ENCODE results near the gene OBI1.

Gene OBI1

DNA sequence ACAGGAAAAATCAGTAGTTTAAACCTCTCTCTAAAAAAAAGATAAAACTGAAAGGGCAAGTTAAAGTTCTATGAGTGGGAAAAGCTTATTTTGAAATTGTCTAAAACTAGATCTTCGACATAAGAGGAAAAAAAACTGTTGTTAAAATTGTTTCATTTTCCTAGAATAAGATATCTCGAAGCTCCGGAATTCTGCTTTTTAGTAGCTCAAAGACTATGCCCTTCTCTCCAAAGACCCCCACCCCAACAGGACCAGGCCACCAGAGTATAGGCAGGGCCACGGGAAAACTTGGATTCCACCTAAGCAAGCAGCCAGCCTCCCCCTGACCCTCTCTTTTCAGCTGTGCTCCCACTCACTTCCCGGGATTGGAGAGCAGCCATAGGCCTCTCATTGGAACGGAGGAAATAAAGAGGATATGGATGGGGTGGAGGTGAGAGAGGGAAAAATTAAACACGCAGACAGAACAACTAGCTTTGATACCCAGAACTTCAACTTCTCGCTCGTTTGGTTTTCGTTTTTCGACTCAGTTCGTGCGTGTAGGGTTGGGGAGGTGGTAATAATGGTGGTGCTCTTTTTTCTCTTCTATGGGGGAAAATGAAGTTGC, 58.6 kb downstream of the OBI1 start:
- TF ChIP-seq CTCF (IDR thresholded peaks at IDR 0.05; ENCODE audit: low read depth, low read length, missing control alignments) = no peak
- H3K4me3 ChIP-seq (ENCODE audit: low read depth, low read length) = no peak overlapping the region
- DNase-seq (ENCODE audit: low read depth) = no peak

DNA sequence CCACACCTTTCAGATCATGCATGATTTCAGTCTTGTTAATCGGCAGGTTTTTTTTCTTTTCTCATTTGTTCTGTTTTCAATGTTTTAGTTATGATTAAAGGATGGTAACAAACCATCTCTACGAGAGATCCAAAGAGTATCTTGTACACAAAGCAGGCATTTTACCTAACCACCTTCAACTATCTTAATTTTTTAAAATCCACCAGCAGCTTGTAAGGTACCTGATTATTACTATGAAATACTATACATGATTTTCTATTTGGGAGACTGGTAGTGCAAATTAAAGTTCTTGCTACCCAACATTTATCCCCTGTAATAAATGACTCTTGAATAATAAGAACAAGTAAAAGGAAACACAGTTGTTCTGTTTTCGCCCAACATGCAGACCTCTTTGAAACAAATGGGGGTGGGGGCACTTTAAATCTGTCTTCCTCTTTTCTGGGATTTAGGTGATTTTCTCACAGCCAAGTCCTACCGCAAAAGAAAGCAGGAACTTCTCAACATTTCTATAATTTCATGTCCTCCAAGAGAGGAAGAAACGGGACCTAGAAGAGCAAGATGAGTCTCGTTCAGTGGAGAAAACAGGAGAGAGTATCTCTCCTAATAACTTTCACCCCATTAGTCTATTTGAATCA, 59.2 kb downstream of the OBI1 start:
- no peak overlapping the region for H3K4me3 ChIP-seq (ENCODE audit: low read depth, low read length)
- no peak for TF ChIP-seq CTCF (IDR thresholded peaks at IDR 0.05; ENCODE audit: low read depth, low read length, missing control alignments)
- DNase-seq (ENCODE audit: low read depth) = no peak

- no peak for DNase-seq (ENCODE audit: low read depth)
- no peak for TF ChIP-seq CTCF (IDR thresholded peaks at IDR 0.05; ENCODE audit: low read depth, low read length, missing control alignments)
- no peak overlapping the region for H3K4me3 ChIP-seq (ENCODE audit: low read depth, low read length)
These were observed 59.9 kb downstream of the OBI1 start for GRCh38 chr13:78598966-78599644.

DNA sequence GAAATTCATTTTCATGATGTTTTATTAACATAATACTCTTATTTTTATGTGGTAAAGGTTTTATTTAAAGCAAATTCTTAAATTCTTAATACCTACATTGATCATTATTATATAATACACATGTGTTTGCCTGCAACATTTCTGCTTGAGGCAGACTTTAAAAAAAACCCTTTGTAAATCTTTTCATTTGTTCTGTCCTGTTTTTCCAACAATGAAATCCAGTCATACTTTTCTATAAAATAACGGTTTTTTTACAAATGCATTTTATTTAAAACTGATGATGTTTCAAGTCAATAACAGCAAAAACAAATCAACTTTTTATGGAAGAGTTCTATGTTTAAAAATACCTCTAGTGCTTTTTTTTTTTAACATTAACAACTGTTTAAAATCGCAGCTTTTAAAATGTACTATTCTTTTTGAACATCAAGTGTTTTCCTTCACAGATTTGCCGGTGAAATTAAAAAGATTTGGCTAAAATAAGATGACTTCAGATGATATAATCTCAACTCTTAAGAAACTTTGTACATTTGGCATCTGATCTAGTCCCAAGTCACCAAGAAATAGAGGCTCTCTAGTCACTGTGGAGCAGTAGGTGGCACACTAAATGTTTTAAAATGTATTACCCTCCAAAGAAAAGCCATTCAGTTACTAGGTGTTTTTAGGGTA, 60.7 kb downstream of the OBI1 start:
- no peak for DNase-seq (ENCODE audit: low read depth)

DNA sequence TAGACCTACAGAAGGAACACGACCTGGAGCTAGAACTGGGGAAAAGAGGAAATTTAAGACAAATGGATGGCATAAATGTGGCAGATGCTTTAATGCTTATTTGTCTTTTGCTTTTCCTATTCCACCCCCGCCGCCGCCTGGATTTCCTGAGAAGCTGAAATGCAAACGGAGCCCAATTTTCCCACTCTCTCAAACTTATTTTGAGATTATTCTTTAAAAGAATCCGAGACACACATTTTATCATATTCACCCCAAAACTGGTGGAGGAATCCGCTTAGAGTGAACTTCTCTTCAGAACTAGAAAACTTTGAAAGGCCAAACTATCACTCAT, 61.4 kb downstream of the OBI1 start:
- H3K4me3 ChIP-seq (ENCODE audit: low read depth, low read length) = no peak overlapping the region
- no peak for DNase-seq (ENCODE audit: low read depth)
- no peak for TF ChIP-seq CTCF (IDR thresholded peaks at IDR 0.05; ENCODE audit: low read depth, low read length, missing control alignments)

More for the DNA sequence above, 60.7 kb downstream of the OBI1 start:
- no peak for TF ChIP-seq CTCF (IDR thresholded peaks at IDR 0.05; ENCODE audit: low read depth, low read length, missing control alignments)
- no peak overlapping the region for H3K4me3 ChIP-seq (ENCODE audit: low read depth, low read length)

DNA sequence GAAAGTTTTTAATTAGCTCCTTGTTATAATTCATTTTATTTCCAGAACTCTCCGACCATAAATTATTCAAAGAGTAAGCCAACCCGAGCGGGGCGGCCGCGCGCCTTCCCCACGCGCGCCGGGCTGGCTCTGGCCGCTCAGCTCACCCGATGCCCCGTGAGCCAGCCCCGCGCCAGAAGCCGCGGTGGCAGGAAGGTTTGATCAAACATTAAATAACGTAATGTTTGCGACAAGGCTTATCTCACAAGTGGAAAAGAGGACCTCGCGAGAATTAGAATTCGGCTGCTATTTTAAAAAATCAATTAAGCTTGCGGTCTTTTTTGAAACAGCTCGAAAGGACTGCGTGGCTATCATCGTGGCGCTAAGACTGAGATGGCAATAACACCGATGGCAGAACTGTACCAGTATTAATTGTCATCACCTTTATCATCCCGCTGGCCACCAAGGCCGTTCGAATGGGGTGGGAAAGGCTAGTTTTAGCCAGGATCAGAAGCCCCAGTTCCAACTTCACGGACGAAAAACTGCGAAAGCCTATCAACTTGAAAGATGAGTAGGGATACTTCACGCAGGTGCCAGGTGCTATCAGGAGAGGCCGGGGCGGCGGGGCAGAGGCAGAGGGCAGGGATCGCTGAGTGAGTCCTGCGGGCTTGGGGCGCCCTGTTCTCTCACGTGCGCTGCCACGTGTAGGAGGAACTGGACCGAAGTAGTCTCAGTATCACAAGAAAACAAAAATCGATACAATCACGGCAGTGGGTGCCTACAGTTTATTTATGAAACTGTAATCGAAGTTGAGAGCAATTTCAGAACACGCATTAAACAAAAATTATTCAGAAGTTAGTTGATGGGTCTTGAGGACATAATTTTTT, 62.0 kb downstream of the OBI1 start:
- no peak overlapping the region for H3K4me3 ChIP-seq (ENCODE audit: low read depth, low read length)
- DNase-seq (ENCODE audit: low read depth) = no peak
- no peak for TF ChIP-seq CTCF (IDR thresholded peaks at IDR 0.05; ENCODE audit: low read depth, low read length, missing control alignments)

Measured in GM12864 (cell line).